Sigmoid colon (tissue), 4 donors: ENCODE data around the gene SLC22A24.

Source experiments
- CTCF ChIP-seq, 4 experiments: fragments of 450-650 bp in 3 of 4; fragments of 200-600 bp in 1 of 4; IDR thresholded peaks; one replicate each; pipeline ENCODE4 v1.5.1; 2016 to 2019; ENCODE audit warnings: antibody characterized with exemption in 4 of 4, mild to moderate bottlenecking in 3 of 4, moderate library complexity in 2 of 4
- EP300 ChIP-seq, 4 donors: sonication (generic); formaldehyde crosslinking; IDR thresholded peaks; one replicate each; pipeline ENCODE4 v1.6.1; 2017; ENCODE audit warnings: antibody characterized with exemption in 4 of 4
- POLR2A ChIP-seq, 2 donors: fragments of 450-650 bp; IDR thresholded peaks; one replicate each; pipeline ENCODE4 v1.6.1; 2016; ENCODE audit warnings: antibody characterized with exemption in 2 of 2, mild to moderate bottlenecking in 2 of 2, moderate library complexity in 2 of 2
- POLR2AphosphoS5 ChIP-seq, 4 donors: sonication (generic); formaldehyde crosslinking; IDR thresholded peaks; one replicate each; pipeline ENCODE4 v1.6.1; 2017; ENCODE audit warnings: antibody characterized with exemption in 4 of 4

- no peak for TF ChIP-seq POLR2AphosphoS5 (IDR thresholded peaks at IDR 0.05)
- no peak for TF ChIP-seq CTCF (IDR thresholded peaks at IDR 0.05)
- TF ChIP-seq POLR2A (IDR thresholded peaks at IDR 0.05), result no peak
- TF ChIP-seq EP300 (IDR thresholded peaks at IDR 0.05), result no peak
Observed at GRCh38 chr11:63165706-63166310, 21.8 kb upstream of the SLC22A24 start.
